HG03460 (cell line): Measurements from ENCODE around the gene SKP1.

ENCODE experiments used
- ATAC-seq: cut with Tn5 transposase; IDR thresholded peaks from one replicate; pipeline ENCODE4 v1.9.1; 2021; ENCODE audit not compliant: unreplicated experiment

SKP1 gene

GRCh38 chr5:134113902-134114875, 62.6 kb downstream of the SKP1 start, which contains the start of gene TCF7:
Gene TCF7, plus strand, starts transcription at chr5:134114681. Its CDS starts 226 bp downstream, at chr5:134114907.
- ATAC-seq = peak; percentile 74

GRCh38 chr5:134113363-134113889, 63.3 kb downstream of the SKP1 start:
- no peak for ATAC-seq

- no peak for ATAC-seq
Measured at GRCh38 chr5:134112726-134113362, 63.9 kb downstream of the SKP1 start.

- ATAC-seq = no peak
Measured at GRCh38 chr5:134111741-134112647, 64.8 kb downstream of the SKP1 start.

GRCh38 chr5:134110382-134110781, 66.4 kb downstream of the SKP1 start:
- ATAC-seq = no peak

GRCh38 chr5:134107779-134108178, 69.0 kb downstream of the SKP1 start:
- no peak for ATAC-seq

GRCh38 chr5:134106991-134107701, 69.6 kb downstream of the SKP1 start:
- no peak for ATAC-seq

- no peak for ATAC-seq
Measured at GRCh38 chr5:134103998-134104654, 72.6 kb downstream of the SKP1 start.

GRCh38 chr5:134103397-134103796, 73.4 kb downstream of the SKP1 start:
- no peak for ATAC-seq

- no peak for ATAC-seq
Measured at GRCh38 chr5:134101686-134102439, 74.9 kb downstream of the SKP1 start.

GRCh38 chr5:134100283-134101091, 76.3 kb downstream of the SKP1 start:
- peak; percentile 84 for ATAC-seq

- ATAC-seq = no peak
Measured at GRCh38 chr5:134099939-134100282, 76.8 kb downstream of the SKP1 start.

- ATAC-seq = no peak
Measured at GRCh38 chr5:134099288-134099872, 77.4 kb downstream of the SKP1 start.
